Endothelial cell of hepatic sinusoid (primary cell): ENCODE results near the gene MOV10L1.

Source experiments
- in situ Hi-C: cut with HindIII; loops from 2 replicates; pipeline ENCODE4 v1.10.0; 2017; ENCODE audit warnings: low sequenced_read_pairs

Gene MOV10L1

GRCh38 chr22:50184902-50185374 is 95.1 kb downstream of the MOV10L1 start:
- in situ Hi-C loops, result no loop called here

- in situ Hi-C loops, result no loop called here
These were observed 95.7 kb downstream of the MOV10L1 start, which contains the start of gene TRABD for GRCh38 chr22:50185375-50186087. TSS of gene TRABD (plus strand) at chr22:50185913. CDS start at chr22:50193061, 7,148 bp downstream.

DNA sequence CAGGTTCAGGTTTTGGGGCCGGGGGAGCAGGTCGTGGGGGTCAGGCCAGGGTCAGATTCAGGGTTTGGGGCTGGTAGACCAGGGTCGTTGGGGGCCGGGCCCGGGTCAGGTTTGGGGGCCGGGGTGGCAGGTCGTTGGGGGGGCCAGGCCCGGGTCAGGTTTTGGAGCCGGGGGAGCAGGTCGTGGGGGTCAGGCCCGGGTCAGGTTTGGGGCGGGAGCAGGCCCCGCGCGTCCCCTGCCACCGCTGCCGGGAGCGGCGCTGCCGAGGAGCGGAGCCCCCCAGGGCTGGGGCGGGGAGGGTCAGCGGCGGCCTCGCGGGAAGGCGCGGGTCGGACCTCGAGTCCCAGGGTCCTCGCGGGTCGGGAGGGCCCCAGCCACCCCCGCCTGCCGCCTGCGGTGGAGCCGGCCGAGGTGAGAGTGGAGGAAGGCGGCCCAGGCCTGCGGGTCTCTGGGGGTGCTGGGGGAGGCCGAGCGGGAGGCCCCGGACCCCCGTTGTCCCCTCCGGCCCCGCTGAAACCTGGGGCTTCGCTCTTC is 96.4 kb downstream of the MOV10L1 start:
- in situ Hi-C loops, result no loop called here

DNA sequence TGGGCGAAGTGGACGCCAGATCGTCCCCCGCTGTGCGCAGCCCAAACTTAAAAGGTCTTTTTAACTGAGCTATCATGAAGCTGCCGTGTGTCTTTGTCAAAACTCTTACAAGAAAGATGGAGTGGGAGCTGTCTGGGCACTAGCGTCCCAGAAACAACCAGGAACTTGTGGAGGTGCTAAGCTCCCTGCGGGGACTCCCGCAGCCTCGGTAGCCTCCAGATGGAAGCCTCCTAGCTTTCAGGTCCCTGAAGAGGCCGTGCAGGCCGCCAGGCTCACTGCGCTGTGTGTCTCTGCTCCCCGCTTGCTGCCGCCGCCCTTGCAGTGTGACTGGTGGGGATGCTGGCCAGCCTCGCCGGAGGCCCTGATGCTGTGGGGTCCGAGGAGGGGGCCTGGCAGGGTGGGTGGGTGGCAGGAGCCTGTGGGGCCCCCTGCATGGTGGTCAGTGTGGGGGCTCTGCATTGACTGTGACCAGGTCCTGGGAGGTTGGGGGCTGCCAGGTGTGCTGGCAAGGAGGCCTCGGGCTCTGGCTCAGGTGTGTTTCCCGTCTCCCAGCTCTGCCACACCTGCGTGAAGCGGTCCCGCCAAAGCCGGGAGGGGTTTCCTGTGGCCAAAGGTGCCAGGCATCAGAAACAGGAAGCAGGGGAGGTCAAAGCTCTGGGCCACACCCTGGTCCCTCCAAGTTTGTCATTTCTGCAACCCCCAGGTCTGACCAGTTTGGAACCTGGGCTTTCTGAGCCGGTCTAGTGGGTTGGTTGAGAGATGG is 97.1 kb downstream of the MOV10L1 start:
- in situ Hi-C loops, result no loop called here

DNA sequence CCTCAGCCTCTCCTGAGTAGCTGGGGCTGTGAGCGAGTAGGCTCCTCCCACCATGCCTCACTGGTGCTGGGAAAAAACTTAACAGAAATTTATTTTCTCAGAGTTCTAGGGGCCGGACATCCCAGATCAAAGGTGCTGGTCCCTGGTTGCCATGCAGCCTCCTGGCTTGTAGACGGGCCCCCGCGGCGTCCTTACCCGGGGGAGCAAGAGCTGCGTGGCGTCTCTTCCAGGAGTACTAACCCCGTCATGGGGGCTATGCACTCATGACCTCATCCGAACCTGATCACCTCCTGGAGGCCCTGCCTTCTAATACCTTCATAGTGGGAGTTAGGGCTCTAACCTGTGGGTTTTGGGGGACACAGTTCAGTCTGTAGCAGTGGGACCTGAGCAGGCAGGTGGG is 98.5 kb downstream of the MOV10L1 start:
- in situ Hi-C loops, result no loop called here

DNA sequence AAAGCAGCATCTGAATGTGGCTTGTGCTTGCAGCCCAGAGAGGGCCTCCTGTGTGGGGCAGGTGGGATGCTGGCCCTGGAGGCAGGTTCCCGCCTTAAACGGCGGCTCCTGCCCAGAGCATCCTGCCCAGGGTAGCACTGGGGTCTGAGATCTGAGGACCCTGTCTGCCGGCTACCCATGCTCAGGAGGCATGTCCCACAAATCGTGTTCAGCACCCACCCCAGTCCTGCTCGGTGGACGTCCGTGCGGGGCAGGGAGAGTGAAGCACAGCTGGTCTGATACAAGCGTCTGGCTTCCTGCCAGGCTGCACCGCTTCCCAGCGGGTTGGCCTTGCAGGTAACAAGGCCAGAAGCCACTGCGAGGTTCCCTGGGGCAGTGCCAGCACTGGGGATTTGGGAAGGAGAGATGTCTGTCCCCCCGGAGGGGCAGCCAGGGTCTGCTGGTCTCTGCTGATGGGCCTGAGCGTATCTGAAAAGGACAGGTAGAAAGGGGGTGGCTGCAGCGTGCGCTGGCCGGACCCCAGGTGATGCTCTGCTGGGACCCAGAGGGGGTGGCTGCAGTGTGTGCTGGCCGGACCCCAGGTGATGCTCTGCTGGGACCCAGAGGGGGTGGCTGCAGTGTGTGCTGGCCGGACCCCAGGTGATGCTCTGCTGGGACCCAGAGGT is 99.5 kb downstream of the MOV10L1 start:
- in situ Hi-C loops, result no loop called here

DNA sequence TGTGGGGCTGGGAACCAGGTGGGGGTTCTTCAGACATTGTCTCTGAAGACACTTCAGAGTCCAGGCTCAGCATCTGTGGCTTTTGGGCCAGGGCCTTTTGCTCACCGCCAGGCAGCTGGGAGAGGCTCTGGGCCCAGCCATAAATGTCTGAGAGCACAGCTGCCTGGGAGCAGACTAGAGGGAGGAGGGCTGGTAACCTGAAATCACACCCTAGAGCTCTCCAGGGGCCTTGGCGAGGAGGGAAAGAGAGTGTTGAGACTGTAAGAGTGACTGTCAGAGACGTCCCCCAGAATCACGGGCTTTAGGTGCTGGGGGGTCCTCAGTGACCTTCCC is 100.0 kb downstream of the MOV10L1 start:
- in situ Hi-C loops, result no loop called here

DNA sequence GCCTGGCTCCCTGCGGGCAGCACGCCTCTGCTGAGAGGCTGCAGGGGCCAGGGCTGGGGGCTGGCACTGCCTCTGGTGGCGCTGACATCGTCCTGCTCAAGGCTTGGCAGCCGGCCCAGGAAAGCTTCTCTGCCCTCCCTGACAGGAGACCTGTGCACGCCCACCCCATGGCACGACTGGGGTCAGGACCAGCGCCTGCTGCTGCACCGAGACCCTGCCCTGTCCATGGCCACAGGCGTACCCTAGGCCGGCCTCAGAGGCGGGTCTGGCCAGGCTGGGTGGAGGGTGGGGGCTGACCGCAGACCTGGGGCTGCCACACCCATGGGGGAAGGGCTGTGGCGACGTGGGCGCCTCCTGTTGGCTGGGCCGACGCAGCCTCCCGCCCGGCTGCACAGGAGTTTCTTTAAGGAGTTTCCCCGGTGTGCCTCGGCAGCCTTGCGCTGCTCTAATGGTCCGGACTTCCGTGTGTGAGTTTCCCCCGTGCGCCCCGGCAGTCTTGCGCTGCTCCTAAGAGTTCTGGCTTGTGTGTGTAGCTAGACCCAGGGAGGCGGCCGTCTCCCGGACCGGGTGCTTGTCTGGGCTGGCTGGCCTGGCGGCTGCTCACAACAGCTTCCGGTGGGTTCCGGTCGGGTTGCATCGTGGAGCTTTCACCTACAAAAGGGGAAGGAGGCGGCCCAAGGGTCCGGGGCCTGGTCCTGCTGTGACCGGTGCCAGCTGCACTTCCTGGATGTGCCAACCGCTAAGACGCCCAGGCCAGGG is 100.6 kb downstream of the MOV10L1 start:
- in situ Hi-C loops, result no loop called here

DNA sequence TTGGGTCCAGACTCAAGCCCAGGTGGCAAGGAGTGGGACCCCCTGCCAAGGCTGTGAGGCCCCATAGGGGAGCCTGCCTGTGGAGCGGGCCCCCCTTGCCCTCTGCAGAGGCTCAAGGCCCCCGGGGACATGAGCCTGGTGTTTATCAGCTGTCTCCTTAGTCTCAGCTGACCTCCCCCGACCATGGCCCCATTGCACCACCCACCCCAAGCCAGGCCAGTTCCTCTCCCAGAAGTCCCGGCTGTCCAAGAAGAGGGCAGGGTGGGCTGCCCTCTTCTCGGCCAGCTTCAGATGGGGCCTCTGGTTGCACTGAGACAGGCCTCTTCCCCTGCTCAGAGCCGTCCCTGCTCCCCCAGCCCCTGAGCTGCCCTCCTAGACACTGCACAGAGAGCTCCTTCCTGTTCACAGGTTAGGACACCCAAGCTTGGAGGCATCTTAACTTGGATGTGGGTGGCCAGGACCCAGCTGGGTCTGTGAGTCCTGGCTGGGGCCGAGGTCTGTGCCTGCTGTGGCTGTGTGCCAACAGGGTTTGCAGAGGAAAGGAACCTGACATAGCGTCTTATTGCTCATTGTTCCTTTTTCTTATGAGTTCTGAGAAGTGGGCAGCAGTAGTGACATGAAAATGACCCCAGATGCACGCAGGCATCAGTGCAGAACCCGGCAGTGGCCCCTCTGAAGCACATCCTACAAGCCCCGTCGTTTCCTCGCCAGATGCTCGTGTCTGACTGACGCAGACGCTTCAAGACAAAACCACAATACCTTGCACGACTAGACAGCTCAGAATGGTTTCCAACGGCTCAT is 101.3 kb downstream of the MOV10L1 start:
- in situ Hi-C loops, result no loop called here

GRCh38 chr22:50192436-50193204 is 102.8 kb downstream of the MOV10L1 start:
- in situ Hi-C loops, result no loop called here

GRCh38 chr22:50193621-50194020 is 103.8 kb downstream of the MOV10L1 start:
- in situ Hi-C loops, result no loop called here

DNA sequence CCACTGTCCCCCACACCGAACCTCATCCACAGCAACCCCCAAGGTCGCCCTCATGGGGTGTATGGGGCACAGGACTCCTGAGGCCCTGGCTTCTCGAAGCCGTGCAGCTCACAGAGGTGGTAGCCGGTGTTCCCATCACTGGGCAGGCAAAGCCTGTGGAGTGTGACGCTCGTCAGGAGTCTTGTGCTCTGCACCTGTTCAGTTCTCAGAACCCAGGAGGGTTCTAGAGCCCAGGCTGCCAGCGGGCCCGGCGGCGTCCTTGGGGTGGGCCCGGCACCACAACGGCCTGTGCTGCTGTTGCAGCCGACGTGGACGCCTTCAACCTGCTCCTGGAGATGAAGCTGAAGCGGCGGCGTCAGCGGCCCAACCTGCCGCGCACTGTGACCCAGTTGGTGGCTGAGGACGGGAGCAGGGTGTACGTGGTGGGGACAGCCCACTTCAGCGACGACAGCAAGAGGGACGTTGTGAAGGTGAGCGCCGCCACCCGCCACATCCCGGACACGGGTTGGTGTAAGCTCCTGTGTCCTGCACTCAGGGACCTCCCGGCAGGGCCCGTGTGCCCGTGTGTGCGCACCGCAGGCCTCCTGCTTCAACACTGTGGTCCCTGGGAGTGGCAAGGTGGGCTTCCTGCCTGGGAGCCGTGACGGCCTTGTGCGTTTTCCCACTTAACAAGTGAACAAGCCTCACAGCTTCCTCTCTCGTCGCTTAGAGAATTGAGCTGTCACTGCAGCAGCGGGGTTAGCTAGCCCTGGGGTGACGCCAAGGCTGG is 104.4 kb downstream of the MOV10L1 start:
- in situ Hi-C loops, result no loop called here

- in situ Hi-C loops, result no loop called here
These were observed 106.5 kb downstream of the MOV10L1 start for GRCh38 chr22:50196256-50196655.

- in situ Hi-C loops, result no loop called here
These were observed 107.4 kb downstream of the MOV10L1 start for GRCh38 chr22:50197000-50197800.

- in situ Hi-C loops, result no loop called here
These were observed 108.2 kb downstream of the MOV10L1 start for GRCh38 chr22:50197856-50198623.

DNA sequence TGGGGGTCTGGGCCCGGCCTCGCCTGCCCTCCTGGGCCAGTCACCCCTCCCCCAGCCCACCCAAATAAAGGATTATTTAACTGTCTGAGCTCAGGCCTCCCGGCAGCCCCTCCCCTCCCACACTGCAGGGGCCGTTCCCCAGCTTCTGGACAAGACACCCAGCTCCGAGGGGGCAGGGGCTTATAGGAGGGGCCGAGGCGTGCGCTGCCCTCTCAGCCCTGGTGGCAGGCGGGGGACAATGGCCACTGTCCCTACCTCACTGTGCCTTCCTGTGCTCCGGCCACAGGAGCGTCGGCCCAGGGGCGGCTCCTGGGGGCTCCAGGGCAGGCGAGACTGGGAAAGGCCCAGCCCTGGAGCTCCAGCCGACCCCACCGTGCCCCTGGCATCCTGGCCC is 108.8 kb downstream of the MOV10L1 start:
- in situ Hi-C loops, result no loop called here

- in situ Hi-C loops, result no loop called here
These were observed 109.5 kb downstream of the MOV10L1 start for GRCh38 chr22:50199251-50199721.
